GM21390 (cell line): ENCODE results near the gene MBD3L5.
"Not testable (repeated sequence)": the region's sequence is repeated elsewhere in the genome, so short reads cannot be mapped to it uniquely, and the experiment has no call there.

Source experiments
- ATAC-seq: cut with Tn5 transposase; IDR thresholded peaks from one replicate; pipeline ENCODE4 v1.9.1; 2021; ENCODE audit not compliant: unreplicated experiment

Gene MBD3L5

GRCh38 chr19:7051421-7051820 is 21.0 kb downstream of the MBD3L5 start:
- ATAC-seq, result not testable (repeated sequence)

- not testable (repeated sequence) for ATAC-seq
Measured at GRCh38 chr19:7052896-7053295, 22.5 kb downstream of the MBD3L5 start.

- ATAC-seq, result not testable (repeated sequence)
Measured at GRCh38 chr19:7054635-7055368, 24.4 kb downstream of the MBD3L5 start.

GRCh38 chr19:7055679-7056078 is 25.3 kb downstream of the MBD3L5 start:
- ATAC-seq, result not testable (repeated sequence)

GRCh38 chr19:7056371-7056770 is 26.0 kb downstream of the MBD3L5 start:
- ATAC-seq, result not testable (repeated sequence)

- ATAC-seq, result not testable (repeated sequence)
Measured at GRCh38 chr19:7058576-7058975, 28.2 kb downstream of the MBD3L5 start, which contains the start of gene MBD3L3. TSS of gene MBD3L3 (minus strand) at chr19:7058676. CDS start at chr19:7058605, 71 bp downstream.

GRCh38 chr19:7059977-7060376 is 29.6 kb downstream of the MBD3L5 start:
- ATAC-seq, result not testable (repeated sequence)

- no peak for ATAC-seq
Measured at GRCh38 chr19:7063339-7063738, 33.0 kb downstream of the MBD3L5 start.

- ATAC-seq, result no peak
Measured at GRCh38 chr19:7063764-7064418, 33.5 kb downstream of the MBD3L5 start.

- ATAC-seq, result not testable (repeated sequence)
Measured at GRCh38 chr19:7067122-7067521, 36.7 kb downstream of the MBD3L5 start.

- no peak for ATAC-seq
Measured at GRCh38 chr19:7067716-7068115, 37.3 kb downstream of the MBD3L5 start.

GRCh38 chr19:7068599-7068998 is 38.2 kb downstream of the MBD3L5 start:
- ATAC-seq, result no peak

- peak; percentile 89 for ATAC-seq
Measured at GRCh38 chr19:7069042-7069903, 38.9 kb downstream of the MBD3L5 start, which contains the start of gene ZNF557. TSS of gene ZNF557 (plus strand) at chr19:7069703. CDS start at chr19:7075075, 5,372 bp downstream.

GRCh38 chr19:7069904-7070226 is 39.5 kb downstream of the MBD3L5 start:
- peak; percentile 8 for ATAC-seq

GRCh38 chr19:7072541-7072940 is 42.2 kb downstream of the MBD3L5 start:
- ATAC-seq, result no peak

- ATAC-seq, result no peak
Measured at GRCh38 chr19:7074705-7075282, 44.4 kb downstream of the MBD3L5 start.

- ATAC-seq, result no peak
Measured at GRCh38 chr19:7076151-7076550, 45.8 kb downstream of the MBD3L5 start.

GRCh38 chr19:7078008-7078407 is 47.6 kb downstream of the MBD3L5 start:
- ATAC-seq, result no peak
